Epithelial cell of esophagus (primary cell): ENCODE results near the gene JCAD.

Experiments used
- DNase-seq: peaks from one replicate; pipeline ENCODE4 v3.0.0; 2010; ENCODE audit warnings: low read depth
- H3K4me3 ChIP-seq: 2 replicates; pipeline ENCODE4 v1.5.1; 2011; ENCODE audit warnings: mild to moderate bottlenecking, low read length, control low read depth
- CTCF ChIP-seq: IDR thresholded peaks from 2 replicates; pipeline ENCODE4 v1.5.1; 2011; ENCODE audit warnings: low read depth, mild to moderate bottlenecking, low read length, control low read depth, inconsistent platforms; ENCODE audit not compliant: insufficient read depth; ENCODE audit errors: missing control alignments

JCAD gene

GRCh38 chr10:30088178-30088577 is 28.8 kb upstream of the JCAD start:
- no peak for DNase-seq
- TF ChIP-seq CTCF, result no peak

GRCh38 chr10:30083934-30084333 is 24.5 kb upstream of the JCAD start:
- no peak for TF ChIP-seq CTCF
- no peak overlapping the region for H3K4me3 ChIP-seq
- DNase-seq, result no peak

More at GRCh38 chr10:30088178-30088577, 28.8 kb upstream of the JCAD start:
- no peak overlapping the region for H3K4me3 ChIP-seq

- no peak overlapping the region for H3K4me3 ChIP-seq
- no peak for DNase-seq
- no peak for TF ChIP-seq CTCF
These were observed 21.8 kb upstream of the JCAD start for GRCh38 chr10:30081182-30081581.

- no peak for TF ChIP-seq CTCF
- peak; percentile 13 for DNase-seq
- H3K4me3 ChIP-seq, result no peak overlapping the region
These were observed 20.8 kb upstream of the JCAD start for GRCh38 chr10:30080161-30080560.

GRCh38 chr10:30079408-30079807 is 20.0 kb upstream of the JCAD start:
- H3K4me3 ChIP-seq, result no peak overlapping the region
- no peak for DNase-seq
- no peak for TF ChIP-seq CTCF

- TF ChIP-seq CTCF, result no peak
- no peak for DNase-seq
- no peak overlapping the region for H3K4me3 ChIP-seq
These were observed 16.1 kb upstream of the JCAD start for GRCh38 chr10:30075481-30075880.

GRCh38 chr10:30074933-30075332 is 15.5 kb upstream of the JCAD start:
- TF ChIP-seq CTCF, result no peak
- no peak overlapping the region for H3K4me3 ChIP-seq
- DNase-seq, result no peak
